Measurements from ENCODE around the gene FAAH.

FAAH gene

GRCh38 chr1:46370214-46370633 is 23.9 kb upstream of the FAAH start:
- no peak for TF ChIP-seq POLR2AphosphoS5 (IDR thresholded peaks at IDR 0.05; ENCODE audit: low read depth, low read length)
- TF ChIP-seq TAF1 (IDR thresholded peaks at IDR 0.05; ENCODE audit: borderline replicate concordance, low read depth, low read length), result no peak
- no peak for TF ChIP-seq POLR2A (IDR thresholded peaks at IDR 0.05; ENCODE audit: low read depth, low read length)
- peak; percentile 61 for FAIRE-seq

GRCh38 chr1:46372431-46372830 is 21.7 kb upstream of the FAAH start:
- FAIRE-seq (no peak), DNase-seq (ENCODE audit: insufficient read length) (no peak)
- TF ChIP-seq POLR2AphosphoS5 (IDR thresholded peaks at IDR 0.05; ENCODE audit: low read depth, low read length), result no peak
- no peak for TF ChIP-seq POLR2A (IDR thresholded peaks at IDR 0.05; ENCODE audit: low read depth, low read length)
- no peak for TF ChIP-seq TAF1 (IDR thresholded peaks at IDR 0.05; ENCODE audit: borderline replicate concordance, low read depth, low read length)

More at GRCh38 chr1:46370214-46370633, 23.9 kb upstream of the FAAH start:
- no peak for DNase-seq (ENCODE audit: insufficient read length)

GRCh38 chr1:46379996-46380395 is 14.1 kb upstream of the FAAH start:
- TF ChIP-seq POLR2AphosphoS5 (IDR thresholded peaks at IDR 0.05; ENCODE audit: low read depth, low read length), result no peak
- TF ChIP-seq TAF1 (IDR thresholded peaks at IDR 0.05; ENCODE audit: borderline replicate concordance, low read depth, low read length), result no peak
- FAIRE-seq (no peak), DNase-seq (ENCODE audit: insufficient read length) (no peak)

- TF ChIP-seq TAF1 (IDR thresholded peaks at IDR 0.05; ENCODE audit: borderline replicate concordance, low read depth, low read length), result no peak
- no peak for TF ChIP-seq POLR2AphosphoS5 (IDR thresholded peaks at IDR 0.05; ENCODE audit: low read depth, low read length)
- no peak for TF ChIP-seq POLR2A (IDR thresholded peaks at IDR 0.05; ENCODE audit: low read depth, low read length)
- DNase-seq (ENCODE audit: insufficient read length) (no peak), FAIRE-seq (no peak)
Measured at GRCh38 chr1:46380508-46380907, 13.6 kb upstream of the FAAH start.

- no peak for FAIRE-seq
- TF ChIP-seq POLR2AphosphoS5 (IDR thresholded peaks at IDR 0.05; ENCODE audit: low read depth, low read length) (no peak), TAF1 (IDR thresholded peaks at IDR 0.05; ENCODE audit: borderline replicate concordance, low read depth, low read length) (no peak), POLR2A (IDR thresholded peaks at IDR 0.05; ENCODE audit: low read depth, low read length) (no peak)
- no peak for DNase-seq (ENCODE audit: insufficient read length)
Measured at GRCh38 chr1:46393510-46393909, 607 bp upstream of the FAAH start.

GRCh38 chr1:46394872-46395465 is 852 bp downstream of the FAAH start:
- TF ChIP-seq POLR2A (IDR thresholded peaks at IDR 0.05; ENCODE audit: low read depth, low read length) (no peak), POLR2AphosphoS5 (IDR thresholded peaks at IDR 0.05; ENCODE audit: low read depth, low read length) (no peak), TAF1 (IDR thresholded peaks at IDR 0.05; ENCODE audit: borderline replicate concordance, low read depth, low read length) (no peak)
- no peak for FAIRE-seq
- no peak for DNase-seq (ENCODE audit: insufficient read length)

GRCh38 chr1:46396441-46397398 is 2.6 kb downstream of the FAAH start:
- FAIRE-seq (no peak), DNase-seq (ENCODE audit: insufficient read length) (no peak)
- no peak for TF ChIP-seq POLR2A (IDR thresholded peaks at IDR 0.05; ENCODE audit: low read depth, low read length)

- no peak for TF ChIP-seq TAF1 (IDR thresholded peaks at IDR 0.05; ENCODE audit: borderline replicate concordance, low read depth, low read length)
- TF ChIP-seq POLR2AphosphoS5 (IDR thresholded peaks at IDR 0.05; ENCODE audit: low read depth, low read length), result no peak
- TF ChIP-seq POLR2A (IDR thresholded peaks at IDR 0.05; ENCODE audit: low read depth, low read length), result no peak
- DNase-seq (ENCODE audit: insufficient read length) (no peak), FAIRE-seq (no peak)
Measured at GRCh38 chr1:46399307-46399706, 5.2 kb downstream of the FAAH start.

- TF ChIP-seq POLR2AphosphoS5 (IDR thresholded peaks at IDR 0.05; ENCODE audit: low read depth, low read length) (no peak), TAF1 (IDR thresholded peaks at IDR 0.05; ENCODE audit: borderline replicate concordance, low read depth, low read length) (no peak), POLR2A (IDR thresholded peaks at IDR 0.05; ENCODE audit: low read depth, low read length) (no peak)
- DNase-seq (ENCODE audit: insufficient read length), result no peak
- FAIRE-seq, result no peak
Measured at GRCh38 chr1:46400421-46400820, 6.3 kb downstream of the FAAH start.

- DNase-seq (ENCODE audit: insufficient read length) (no peak), FAIRE-seq (no peak)
- TF ChIP-seq POLR2A (IDR thresholded peaks at IDR 0.05; ENCODE audit: low read depth, low read length) (no peak), POLR2AphosphoS5 (IDR thresholded peaks at IDR 0.05; ENCODE audit: low read depth, low read length) (no peak), TAF1 (IDR thresholded peaks at IDR 0.05; ENCODE audit: borderline replicate concordance, low read depth, low read length) (no peak)
Measured at GRCh38 chr1:46401154-46401913, 7.2 kb downstream of the FAAH start.

- FAIRE-seq (no peak), DNase-seq (ENCODE audit: insufficient read length) (no peak)
- TF ChIP-seq POLR2A (IDR thresholded peaks at IDR 0.05; ENCODE audit: low read depth, low read length), result no peak
- no peak for TF ChIP-seq TAF1 (IDR thresholded peaks at IDR 0.05; ENCODE audit: borderline replicate concordance, low read depth, low read length)
- TF ChIP-seq POLR2AphosphoS5 (IDR thresholded peaks at IDR 0.05; ENCODE audit: low read depth, low read length), result no peak
Measured at GRCh38 chr1:46401964-46402626, 8.0 kb downstream of the FAAH start.
